ENCODE data around the gene FAM83C. TPM values are rescaled to one million over a fixed set of nuclear protein-coding genes. Genes with fewer than 3 reads are reported as not detected.

The FAM83C gene
- total RNA-seq: not detected

GRCh38 chr20:35291654-35292503, at the start of gene FAM83C:
TSS of gene FAM83C (minus strand) at chr20:35292425. CDS start at chr20:35292304, 121 bp downstream.
- DNase-seq: no peak
- ChIA-PET CTCF (interaction anchor here (1.8 kb wide), 1 partner anchor 12 kb away, joined by 6 read pairs; no protein-coding TSS in a partner anchor), POLR2A (no interaction called here)
- Mint-ChIP-seq H3K36me3 (ENCODE audit: low read depth) (no peaks in the 10 kb centered on the region), H3K27me3 (peaks cover 9% of the 10 kb centered on the region), H3K4me3 (no peak within 1 kb of the TSS), H3K9me3 (no peaks in the 10 kb centered on the region), H3K27ac (no peak within 1 kb of the TSS), H3K4me1 (no peaks in the 10 kb centered on the region)

- ChIA-PET CTCF (interaction anchor here (0.9 to 1.5 kb wide), 2 partner anchors 12 to 90 kb away, joined by 3 read pairs; no protein-coding TSS in a partner anchor), POLR2A (interaction anchor here (1.1 to 1.2 kb wide), 2 partner anchors 11 to 40 kb away, joined by 3 read pairs; no protein-coding TSS in a partner anchor)
- no peak overlapping the region for H3K4me3 Mint-ChIP-seq
- no peaks in the 10 kb centered on the region for H3K4me1 Mint-ChIP-seq
- H3K9me3 Mint-ChIP-seq: peaks cover 3% of the 10 kb centered on the region
- H3K27ac Mint-ChIP-seq: no peak overlapping the region
- no peak for DNase-seq
- H3K27me3 Mint-ChIP-seq: no peaks in the 10 kb centered on the region
- H3K36me3 Mint-ChIP-seq (ENCODE audit: low read depth): peaks cover 31% of the 10 kb centered on the region
These were observed 49.3 kb upstream of the FAM83C start for GRCh38 chr20:35341366-35342028.

DNA sequence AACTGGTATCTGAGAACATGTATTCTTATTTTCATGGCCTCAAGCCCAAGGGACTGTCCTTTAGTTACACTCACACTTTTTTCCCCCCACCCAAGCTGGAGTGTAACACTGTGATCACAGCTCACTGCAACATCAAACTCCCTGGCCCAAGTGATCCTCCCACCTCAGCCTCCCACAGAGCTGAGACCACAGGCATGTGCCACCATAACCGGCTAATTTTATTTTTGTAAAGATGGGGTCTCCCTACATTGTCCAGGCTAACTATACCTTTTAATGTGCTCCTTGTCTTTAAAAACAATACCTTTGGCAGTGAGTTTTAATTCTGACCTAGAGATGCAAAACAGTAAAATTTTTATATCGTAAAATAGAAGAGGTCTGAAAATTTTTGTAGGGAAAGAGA, 48.2 kb upstream of the FAM83C start:
- Mint-ChIP-seq H3K36me3 (ENCODE audit: low read depth) (peaks cover 20% of the 10 kb centered on the region), H3K27me3 (no peaks in the 10 kb centered on the region), H3K9me3 (no peaks in the 10 kb centered on the region), H3K4me3 (no peak overlapping the region), H3K27ac (no peak overlapping the region), H3K4me1 (no peaks in the 10 kb centered on the region)
- ChIA-PET CTCF (interaction anchor here (0.6 to 0.7 kb wide), 2 partner anchors 244 to 1042 kb away, joined by 3 read pairs; no protein-coding TSS in a partner anchor), POLR2A (no interaction called here)
- no peak for DNase-seq

- no peak for DNase-seq
- ChIA-PET POLR2A (no interaction called here), CTCF (no interaction called here)
- Mint-ChIP-seq H3K4me3 (no peak overlapping the region), H3K9me3 (no peaks in the 10 kb centered on the region), H3K27me3 (no peaks in the 10 kb centered on the region), H3K36me3 (ENCODE audit: low read depth) (peaks cover 12% of the 10 kb centered on the region), H3K27ac (no peak overlapping the region), H3K4me1 (no peaks in the 10 kb centered on the region)
These were observed 47.4 kb upstream of the FAM83C start for GRCh38 chr20:35339636-35340035.

DNA sequence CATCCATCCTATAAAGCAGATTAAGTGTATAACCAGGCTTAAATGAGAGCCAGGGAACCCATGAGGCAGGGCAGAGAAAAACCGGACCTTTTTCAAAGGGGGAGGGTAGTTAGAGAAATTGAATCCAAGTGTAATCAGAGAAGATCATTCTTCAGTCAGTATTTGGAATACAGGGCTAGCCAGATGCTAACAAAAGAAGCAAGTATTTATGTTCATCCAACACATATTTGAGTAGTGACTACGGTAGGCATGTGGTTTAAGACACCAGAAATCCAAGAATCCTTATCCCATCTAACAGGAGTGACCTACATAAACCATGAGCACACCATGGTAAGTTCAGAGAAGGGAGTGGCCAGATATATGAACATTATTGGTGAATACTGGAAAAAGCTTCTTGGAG, 46.8 kb upstream of the FAM83C start:
- Mint-ChIP-seq H3K9me3 (no peaks in the 10 kb centered on the region), H3K36me3 (ENCODE audit: low read depth) (peaks cover 6% of the 10 kb centered on the region), H3K4me3 (no peak overlapping the region), H3K4me1 (no peaks in the 10 kb centered on the region), H3K27me3 (no peaks in the 10 kb centered on the region), H3K27ac (no peak overlapping the region)
- ChIA-PET CTCF (interaction anchor here (0.6 kb wide), 1 partner anchor 250 kb away, joined by 3 read pairs; no protein-coding TSS in a partner anchor), POLR2A (no interaction called here)
- DNase-seq: no peak

DNA sequence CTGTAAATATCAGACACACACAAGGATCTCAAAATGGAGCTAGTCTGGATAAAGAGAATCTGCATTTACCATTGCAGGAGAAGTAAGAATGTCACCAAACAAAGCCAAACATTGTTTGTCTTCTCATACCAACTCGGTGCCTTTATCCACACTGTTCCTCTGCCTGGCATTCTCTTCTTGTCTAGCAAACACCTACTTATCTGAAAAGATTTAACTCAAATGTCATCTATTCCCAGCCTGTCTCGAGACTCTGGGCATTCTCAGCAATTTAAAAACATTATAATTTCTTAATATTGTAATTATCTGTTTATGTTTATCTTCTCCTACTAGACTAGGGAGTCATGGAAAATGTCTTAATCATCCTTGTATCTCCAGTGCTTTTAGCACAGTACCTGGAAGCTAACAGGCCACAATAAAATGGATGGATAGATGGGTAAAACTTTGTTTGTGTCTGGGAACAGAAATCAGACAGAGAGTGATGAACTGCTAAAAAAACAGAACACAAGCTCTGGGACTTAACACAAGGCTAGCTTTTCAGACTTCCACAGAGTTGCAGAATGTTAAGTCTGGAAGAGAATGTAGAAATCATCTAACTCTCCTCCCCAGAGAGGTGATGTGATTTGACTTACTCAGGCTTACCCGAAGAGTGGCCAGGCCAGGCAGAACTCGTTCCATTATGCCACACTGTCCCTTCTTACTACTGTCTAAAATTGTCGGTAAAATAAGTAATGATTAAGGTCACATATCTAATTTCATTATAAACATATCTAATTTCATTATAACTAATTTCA, 42.3 kb upstream of the FAM83C start:
- CTCF ChIA-PET: interaction anchor here (1.2 to 1.5 kb wide), 2 partner anchors 24 to 30 kb away, joined by 3 read pairs; no protein-coding TSS in a partner anchor
- Mint-ChIP-seq H3K9me3 (no peaks in the 10 kb centered on the region), H3K27ac (no peak overlapping the region), H3K36me3 (ENCODE audit: low read depth) (no peaks in the 10 kb centered on the region), H3K4me1 (peaks cover under 1% of the 10 kb centered on the region), H3K27me3 (no peaks in the 10 kb centered on the region), H3K4me3 (no peak overlapping the region)
- POLR2A ChIA-PET: no interaction called here
- no peak for DNase-seq

DNA sequence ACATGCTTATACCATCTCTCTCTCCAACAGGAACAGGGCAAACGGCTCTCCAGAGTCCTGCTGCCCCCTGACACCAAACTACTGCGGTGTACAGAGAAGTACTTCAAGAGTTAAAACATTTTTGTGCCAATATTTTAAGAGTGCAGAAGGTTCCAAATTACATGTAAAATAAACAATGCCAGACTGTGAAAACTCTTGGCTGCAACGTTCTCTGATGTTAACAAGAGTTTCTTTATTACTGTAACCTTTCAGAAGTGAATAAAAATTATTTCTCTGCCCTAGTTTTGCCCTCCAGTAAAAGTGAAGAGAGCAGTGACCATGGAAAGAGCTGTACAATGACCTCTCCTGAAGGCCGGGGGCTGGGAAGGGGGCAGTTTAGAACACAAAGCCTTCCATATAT, 41.4 kb upstream of the FAM83C start:
- POLR2A ChIA-PET: no interaction called here
- peaks cover 6% of the 10 kb centered on the region for H3K4me1 Mint-ChIP-seq
- no peak overlapping the region for H3K4me3 Mint-ChIP-seq
- H3K36me3 Mint-ChIP-seq (ENCODE audit: low read depth): no peaks in the 10 kb centered on the region
- DNase-seq: no peak
- H3K27ac Mint-ChIP-seq: no peak overlapping the region
- H3K27me3 Mint-ChIP-seq: no peaks in the 10 kb centered on the region
- CTCF ChIA-PET: interaction anchor here (5.0 kb wide), 1 partner anchor 29 kb away, joined by 95 read pairs; no protein-coding TSS in a partner anchor
- no peaks in the 10 kb centered on the region for H3K9me3 Mint-ChIP-seq

- Mint-ChIP-seq H3K27me3 (no peaks in the 10 kb centered on the region), H3K4me3 (no peak overlapping the region), H3K9me3 (no peaks in the 10 kb centered on the region), H3K27ac (no peak overlapping the region), H3K4me1 (peaks cover 6% of the 10 kb centered on the region), H3K36me3 (ENCODE audit: low read depth) (no peaks in the 10 kb centered on the region)
- ChIA-PET POLR2A (no interaction called here), CTCF (interaction anchor here (5.0 kb wide), 1 partner anchor 28 kb away, joined by 95 read pairs; no protein-coding TSS in a partner anchor)
- no peak for DNase-seq
These were observed 40.4 kb upstream of the FAM83C start for GRCh38 chr20:35332540-35333200.

- peaks cover 8% of the 10 kb centered on the region for H3K4me1 Mint-ChIP-seq
- H3K9me3 Mint-ChIP-seq: no peaks in the 10 kb centered on the region
- no peak overlapping the region for H3K27ac Mint-ChIP-seq
- no peak overlapping the region for H3K4me3 Mint-ChIP-seq
- ChIA-PET CTCF (interaction anchor here (0.9 to 5.0 kb wide), 14 partner anchors 9 to 127 kb away, joined by 3 to 95 read pairs (median 4); partner anchors contain the start of gene MMP24OS), POLR2A (interaction anchor here (1.0 to 1.5 kb wide), 4 partner anchors 13 to 52 kb away, joined by 3 to 7 read pairs (median 4); partner anchors contain the start of gene MMP24OS)
- H3K27me3 Mint-ChIP-seq: no peaks in the 10 kb centered on the region
- peak; percentile 69 for DNase-seq
- no peaks in the 10 kb centered on the region for H3K36me3 Mint-ChIP-seq (ENCODE audit: low read depth)
These were observed 37.4 kb upstream of the FAM83C start for GRCh38 chr20:35329435-35330139.

GRCh38 chr20:35328689-35329088, 36.5 kb upstream of the FAM83C start:
- Mint-ChIP-seq H3K36me3 (ENCODE audit: low read depth) (peaks cover under 1% of the 10 kb centered on the region), H3K4me1 (peaks cover 8% of the 10 kb centered on the region), H3K27ac (no peak overlapping the region), H3K4me3 (no peak overlapping the region), H3K27me3 (no peaks in the 10 kb centered on the region), H3K9me3 (no peaks in the 10 kb centered on the region)
- ChIA-PET POLR2A (interaction anchor here (1.3 kb wide), 1 partner anchor 25 kb away, joined by 7 read pairs; no protein-coding TSS in a partner anchor), CTCF (interaction anchor here (0.9 to 5.0 kb wide), 9 partner anchors 8 to 51 kb away, joined by 3 to 95 read pairs (median 5); partner anchors contain the start of gene MMP24OS)
- no peak for DNase-seq

DNA sequence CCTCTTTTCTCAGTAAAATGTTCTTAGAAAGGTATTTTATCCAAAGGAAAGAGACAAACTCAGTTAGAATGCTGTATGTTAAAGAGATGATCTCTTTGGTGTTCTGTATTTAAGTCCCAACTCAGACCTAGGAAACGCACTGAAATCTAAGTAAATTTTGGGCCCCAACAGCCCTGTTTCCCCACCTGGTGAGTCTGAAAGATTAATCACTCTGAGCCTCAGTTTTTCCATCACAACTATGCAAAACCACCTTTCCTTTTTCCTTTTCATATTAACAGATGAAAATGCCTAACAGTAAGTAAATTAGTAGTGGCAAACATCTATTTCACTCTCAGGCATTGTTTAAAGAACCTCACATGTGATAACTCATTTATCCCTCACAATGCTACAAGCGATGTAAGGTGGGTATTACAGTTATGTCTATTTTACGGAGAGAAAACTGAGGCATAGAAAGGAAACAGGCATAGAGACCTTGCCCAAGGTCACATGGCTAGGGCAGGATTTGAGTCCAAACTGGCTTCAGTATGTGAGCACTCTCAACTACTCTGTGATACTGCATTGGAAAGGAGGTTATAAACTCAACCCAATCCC, 36.0 kb upstream of the FAM83C start:
- POLR2A ChIA-PET: no interaction called here
- no peak overlapping the region for H3K27ac Mint-ChIP-seq

More for the DNA sequence above, 36.0 kb upstream of the FAM83C start:
- Mint-ChIP-seq H3K9me3 (no peaks in the 10 kb centered on the region), H3K4me1 (peaks cover 10% of the 10 kb centered on the region), H3K36me3 (ENCODE audit: low read depth) (peaks cover 5% of the 10 kb centered on the region), H3K4me3 (no peak overlapping the region), H3K27me3 (no peaks in the 10 kb centered on the region)
- DNase-seq: no peak
- CTCF ChIA-PET: interaction anchor here (5.0 kb wide), 1 partner anchor 23 kb away, joined by 95 read pairs; no protein-coding TSS in a partner anchor
